GM21447 (cell line): ENCODE measurements around the gene FBXO30.

Experiments used
- ATAC-seq: cut with Tn5 transposase; IDR thresholded peaks from one replicate; pipeline ENCODE4 v1.9.1; 2021; ENCODE audit not compliant: unreplicated experiment

The FBXO30 gene

DNA sequence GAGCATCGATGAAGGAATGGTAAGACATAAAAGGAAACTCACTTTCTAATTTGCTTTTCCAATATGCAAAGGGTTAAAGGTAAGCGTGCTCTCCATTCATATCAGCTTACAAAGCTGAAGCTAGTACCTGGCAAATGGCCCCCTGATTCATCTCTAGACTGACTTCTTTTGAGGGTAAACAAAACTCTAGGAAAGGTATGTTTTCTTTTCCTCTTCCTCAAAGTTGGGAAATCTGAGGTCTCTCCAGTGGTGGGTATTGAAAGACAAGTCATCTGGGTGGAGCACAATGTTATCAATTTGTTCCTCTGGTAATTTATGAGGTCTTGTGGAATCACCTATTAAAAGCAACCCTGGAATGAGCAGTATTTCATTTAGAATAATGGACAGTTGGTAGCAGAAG, 7.9 kb upstream of the FBXO30 start:
- ATAC-seq: no peak

- no peak for ATAC-seq
Measured at GRCh38 chr6:145819994-145820393, 5.4 kb upstream of the FBXO30 start.

GRCh38 chr6:145818796-145819195, 4.2 kb upstream of the FBXO30 start:
- ATAC-seq: no peak

- ATAC-seq: no peak
Measured at GRCh38 chr6:145816392-145816791, 1.8 kb upstream of the FBXO30 start.

DNA sequence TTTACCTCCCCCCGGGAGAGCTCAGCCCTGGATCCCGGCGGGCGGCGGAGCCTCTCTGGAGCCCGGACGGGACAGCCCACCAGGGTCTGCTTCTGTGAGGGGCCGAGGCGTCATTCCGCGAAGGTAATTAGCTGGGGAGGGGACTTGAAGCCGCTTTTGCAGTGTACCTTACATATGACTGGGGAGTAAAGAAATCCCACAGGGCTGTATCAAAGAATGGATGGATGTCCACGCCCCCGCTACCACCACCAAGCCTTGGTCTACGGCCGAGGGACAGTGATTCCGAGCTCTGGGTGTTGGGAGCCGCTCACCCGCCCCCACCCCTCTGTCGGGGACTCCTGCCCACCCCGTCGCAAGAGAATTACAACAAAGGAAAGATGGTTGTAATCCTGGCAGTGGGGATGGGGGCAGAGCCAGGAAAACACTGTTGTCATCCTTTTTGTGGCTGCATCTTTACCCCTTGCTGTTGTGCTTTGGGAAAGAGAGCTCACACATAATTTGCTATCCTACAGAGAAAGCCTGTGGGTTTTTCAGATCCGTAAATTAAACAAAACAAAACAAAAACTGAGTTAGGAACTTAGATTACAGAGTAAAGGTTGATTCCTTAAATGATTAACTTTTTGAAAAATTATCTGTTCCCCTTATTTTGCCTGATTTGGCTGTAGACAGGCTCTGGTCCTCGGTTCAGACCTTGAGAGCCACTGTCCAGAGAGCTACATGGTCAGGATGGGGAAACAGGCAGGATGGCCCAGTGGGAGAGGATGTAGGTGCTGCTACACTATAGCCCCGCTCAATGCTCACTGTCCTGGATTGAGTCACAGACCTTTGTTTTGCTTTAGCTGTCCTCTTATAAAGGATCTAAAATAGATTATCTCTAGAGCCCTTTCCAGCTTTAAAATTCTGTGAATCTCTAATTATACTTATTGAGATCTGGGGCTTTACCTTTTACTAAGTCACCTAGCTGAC, 997 bp upstream of the FBXO30 start:
- ATAC-seq: peak; percentile 7

DNA sequence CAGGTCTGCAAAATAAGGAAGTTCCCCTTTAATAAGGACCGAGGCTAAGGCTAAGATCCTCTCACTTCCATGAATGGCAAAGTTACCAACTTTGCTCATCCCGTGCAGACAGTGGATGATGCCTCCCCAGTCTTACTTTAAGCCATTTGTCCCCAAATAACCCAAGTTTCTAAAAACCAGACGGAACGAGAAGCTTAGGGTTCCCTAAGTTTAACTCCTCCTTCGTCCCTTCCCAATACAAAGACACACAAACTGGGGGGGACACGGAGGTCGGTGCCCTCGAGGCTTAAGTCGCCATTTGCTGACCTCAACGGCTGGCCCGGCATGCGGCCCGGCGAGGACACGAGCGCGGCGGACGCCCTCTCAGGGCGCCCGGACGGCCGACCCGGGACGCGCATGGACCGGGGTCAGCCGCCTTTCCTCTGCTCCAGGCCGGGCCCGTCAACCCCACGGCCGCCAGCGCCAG, 527 bp downstream of the FBXO30 start:
- peak; percentile 18 for ATAC-seq

DNA sequence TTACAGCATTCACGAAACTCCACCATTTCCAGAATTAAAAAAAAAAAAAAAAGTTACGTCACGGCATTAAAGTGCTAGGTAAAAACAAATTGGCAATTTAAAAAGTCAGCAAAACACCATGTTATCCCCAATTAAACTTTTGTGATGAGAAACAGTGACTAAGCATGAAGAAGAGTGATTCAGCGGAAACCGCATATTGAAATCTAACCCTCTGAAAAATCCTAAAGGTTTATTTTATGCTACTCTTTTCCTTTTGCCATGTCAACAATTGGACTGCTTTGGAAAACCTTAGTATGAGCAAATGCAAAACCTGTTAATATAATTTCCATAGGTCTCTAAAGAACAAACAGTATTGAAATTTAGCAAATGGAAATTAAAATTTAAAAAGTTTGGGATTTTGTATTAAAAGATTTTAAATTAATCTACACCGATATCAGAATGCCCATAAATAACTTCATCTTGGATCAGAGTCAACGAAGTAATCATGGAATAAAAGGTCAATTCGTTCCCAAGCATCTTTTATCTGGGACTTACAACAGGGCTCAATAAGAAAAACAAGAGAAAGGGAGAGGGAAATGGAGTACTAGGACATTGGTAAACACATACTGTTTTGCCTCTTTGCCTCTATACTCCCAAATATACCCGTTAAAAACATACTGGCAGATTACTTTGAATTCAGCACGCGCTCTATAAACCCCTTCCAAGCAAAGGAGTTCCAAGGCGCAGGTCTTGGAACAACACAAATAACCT, 1.1 kb downstream of the FBXO30 start:
- ATAC-seq: no peak

DNA sequence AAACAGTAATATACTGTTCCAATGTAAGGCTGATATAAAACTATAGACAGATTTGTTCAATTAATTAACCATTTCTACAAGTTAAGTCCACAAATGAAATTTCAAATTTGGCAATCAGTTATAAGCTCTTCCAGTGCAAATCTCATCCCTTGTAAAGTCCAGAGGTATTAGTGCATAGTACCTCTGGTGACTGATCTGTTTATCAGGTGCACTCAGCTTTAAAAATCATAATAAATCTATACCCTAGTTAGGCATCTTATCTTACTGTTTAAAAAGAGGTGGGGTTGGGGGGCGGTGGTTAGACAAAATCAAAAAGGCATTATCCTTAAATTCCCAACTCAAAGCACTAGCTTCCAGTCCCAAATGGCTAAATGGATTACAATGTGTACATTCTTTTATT, 2.9 kb downstream of the FBXO30 start:
- no peak for ATAC-seq

- no peak for ATAC-seq
Measured at GRCh38 chr6:145809785-145810184, 4.8 kb downstream of the FBXO30 start.

DNA sequence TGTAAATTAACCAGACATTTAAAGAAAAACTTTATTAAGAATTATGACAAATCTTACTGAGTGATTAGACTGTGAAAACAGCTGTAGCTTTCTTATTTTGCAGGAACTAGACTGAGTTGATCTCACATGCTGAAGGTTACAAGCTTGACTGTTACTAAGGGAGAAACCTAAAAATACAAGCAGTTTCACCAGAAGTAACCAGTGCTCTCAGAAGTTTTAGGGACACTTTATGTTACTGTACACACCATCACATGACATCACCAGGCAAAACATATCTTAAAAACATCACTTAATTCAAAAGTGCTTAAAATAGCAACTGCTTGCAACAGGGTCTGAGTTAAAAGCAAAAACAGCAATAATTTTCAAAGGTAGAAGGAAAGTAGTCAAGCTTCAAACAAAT, 5.4 kb downstream of the FBXO30 start:
- ATAC-seq: peak; percentile 82

DNA sequence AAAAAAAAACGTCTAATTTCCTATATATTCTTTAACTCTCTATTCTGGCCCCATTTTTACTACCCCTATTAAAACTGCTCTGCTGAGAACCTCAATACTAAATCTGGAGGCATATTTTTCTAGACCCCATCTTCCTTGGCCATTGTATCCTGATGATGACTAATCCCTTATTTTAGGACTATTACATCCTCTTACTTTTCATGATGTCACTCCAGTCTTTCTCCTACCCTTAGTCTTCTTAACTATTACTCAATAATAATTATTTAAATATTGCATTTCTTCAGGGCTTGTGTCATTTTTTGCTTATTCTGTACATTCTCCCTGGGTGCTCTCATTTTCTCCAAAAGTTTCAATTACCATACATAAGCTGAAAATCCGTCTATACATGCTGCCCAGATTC, 6.4 kb downstream of the FBXO30 start:
- no peak for ATAC-seq

GRCh38 chr6:145802141-145802540, 12.5 kb downstream of the FBXO30 start:
- ATAC-seq: no peak

DNA sequence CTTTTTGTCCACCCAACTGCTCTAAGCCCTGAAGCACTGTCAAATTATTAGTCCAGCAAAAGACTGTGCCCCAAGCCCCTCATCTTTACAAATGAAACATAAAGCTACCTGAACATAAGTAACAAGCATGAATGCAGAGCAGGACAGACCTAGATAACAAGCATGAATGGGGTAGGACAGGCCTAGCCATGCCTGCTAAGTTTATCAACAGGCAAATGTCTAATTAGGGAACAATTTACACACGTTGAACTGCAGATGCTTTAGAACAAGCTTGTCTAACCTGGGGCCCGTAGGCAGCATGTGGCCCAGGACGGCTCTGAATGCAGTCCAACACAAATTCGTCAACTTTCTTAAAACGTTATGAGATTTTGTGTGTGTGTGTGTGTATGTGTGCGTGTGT, 13.6 kb downstream of the FBXO30 start:
- no peak for ATAC-seq

GRCh38 chr6:145798530-145798929, 16.1 kb downstream of the FBXO30 start:
- no peak for ATAC-seq

- ATAC-seq: no peak
Measured at GRCh38 chr6:145789443-145789842, 25.2 kb downstream of the FBXO30 start.

GRCh38 chr6:145787688-145788087, 26.9 kb downstream of the FBXO30 start:
- ATAC-seq: no peak

DNA sequence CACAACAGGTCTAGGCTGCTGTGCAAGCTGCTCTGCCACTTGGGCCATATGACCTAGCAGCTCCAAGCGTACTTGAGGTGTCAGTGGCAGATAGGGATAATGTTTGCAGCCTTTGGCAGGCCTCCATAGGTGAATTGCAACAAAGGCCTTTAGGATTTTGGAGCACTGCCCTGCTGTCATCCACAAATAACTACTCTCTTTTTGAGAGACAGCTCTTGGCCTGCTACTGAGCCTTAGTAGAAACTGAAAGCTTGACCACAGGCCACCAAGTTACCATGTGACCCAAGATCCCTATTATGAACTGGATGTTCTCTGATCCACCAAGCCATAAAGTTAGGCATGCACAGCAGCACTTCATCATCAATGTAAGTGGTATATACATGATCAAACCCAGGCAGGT, 29.9 kb downstream of the FBXO30 start:
- peak; percentile 85 for ATAC-seq

GRCh38 chr6:145783796-145784195, 30.8 kb downstream of the FBXO30 start:
- no peak for ATAC-seq

GRCh38 chr6:145772846-145773245, 41.7 kb downstream of the FBXO30 start:
- no peak for ATAC-seq

GRCh38 chr6:145765449-145765848, 49.1 kb downstream of the FBXO30 start:
- ATAC-seq: no peak

- ATAC-seq: no peak
Measured at GRCh38 chr6:145763742-145764141, 50.9 kb downstream of the FBXO30 start.

GRCh38 chr6:145761584-145761983, 53.0 kb downstream of the FBXO30 start:
- peak; percentile 68 for ATAC-seq
